K562 (cell line): ENCODE data around the gene TP63. TPM values are rescaled to one million over a fixed set of nuclear protein-coding genes. Genes with fewer than 3 reads are reported as not detected.

Experiments
- ATAC-seq: fragments of 200-7000 bp; cut with Tn5 transposase; 3 replicates; pipeline ENCODE4 v1.9.1; 2020; ENCODE audit warnings: moderate library complexity
- BruUV-seq: library from RNA; stranded (reverse); fragments of 400-500 nt; replicated peaks from 2 replicates; lab custom pipeline; 2021; lab: Mats Ljungman, UMichigan
- CTCF ChIA-PET: fragments of 300-600 bp; formaldehyde crosslinking; extraction: SDS; loops from one replicate; lab custom pipeline; 2021; ENCODE audit warnings: low intra/inter-chr PET ratio; lab: Yijun Ruan, JAX
- POLR2A ChIA-PET: fragments of 300-600, 350-650 bp; sonication (Branson Sonifier 250); formaldehyde crosslinking; extraction: SDS; loops from one replicate; lab custom pipeline; 2021; ENCODE audit warnings: antibody characterized with exemption, inconsistent platforms; lab: Yijun Ruan, JAX
- DNase-seq, 4 experiments: peaks; one replicate each; pipeline versions ENCODE4 v3.0.0 to v3.0.0-alpha.2; 2011 to 2018; ENCODE audit warnings: low spot score in 3 of 4, mixed read lengths in 3 of 4; ENCODE audit errors: extremely low read depth in 1 of 4
- FAIRE-seq: peaks from 2 replicates; lab custom pipeline; 2011; peaks lifted over from hg19 to GRCh38; lab: Jason Lieb, UNC
- H2AFZ ChIP-seq: 2 replicates; pipeline ENCODE4 v1.6.0; 2011; ENCODE audit warnings: low read depth, low read length, control low read depth, inconsistent platforms
- H3K27ac ChIP-seq: fragments of 200-600 bp; 3 replicates; pipeline ENCODE4 v1.8.0; 2011; ENCODE audit warnings: low read depth, mild to moderate bottlenecking, control low read depth, inconsistent platforms, low read length, moderate library complexity, mixed read lengths; ENCODE audit errors: extremely low read depth
- H3K27me3 ChIP-seq, 2 experiments: fragments of 300-600 bp in 1 of 2; 2 replicates in 1 of 2; 3 replicates in 1 of 2; pipeline versions ENCODE4 v1.6.0 to v1.8.0; 2011; ENCODE audit warnings: inconsistent platforms in 2 of 2, low read length in 2 of 2, mild to moderate bottlenecking in 1 of 2, mixed read lengths in 1 of 2, moderate library complexity in 1 of 2; ENCODE audit not compliant: control insufficient read depth in 2 of 2, insufficient read depth in 2 of 2
- H3K36me3 ChIP-seq: fragments of 300-600 bp; 3 replicates; pipeline ENCODE4 v1.8.0; 2011; ENCODE audit warnings: mild to moderate bottlenecking, low read length, inconsistent platforms; ENCODE audit not compliant: control insufficient read depth, insufficient read depth
- H3K4me1 ChIP-seq, 2 experiments: fragments of 200-600 bp in 1 of 2; replicated peaks in 1 of 2; 2 replicates in 1 of 2; 3 replicates in 1 of 2; pipeline versions ENCODE4 v1.5.1 to v1.8.0; 2011; ENCODE audit warnings: inconsistent platforms in 2 of 2, low read length in 2 of 2, mild to moderate bottlenecking in 1 of 2, mixed read lengths in 1 of 2, moderate library complexity in 1 of 2; ENCODE audit not compliant: control insufficient read depth in 2 of 2, insufficient read depth in 2 of 2
- H3K4me2 ChIP-seq: 2 replicates; pipeline ENCODE4 v1.6.1; 2011; ENCODE audit warnings: low read length, control low read depth, inconsistent platforms, mixed read lengths; ENCODE audit not compliant: insufficient read depth
- H3K4me3 ChIP-seq: fragments of 200-600 bp; sonication (generic), shearing (Covaris generic); 2 replicates; pipeline ENCODE4 v1.5.1; 2016; ENCODE audit warnings: control low read depth, inconsistent platforms
- H3K79me2 ChIP-seq: fragments of 200-600 bp; 3 replicates; pipeline ENCODE4 v1.8.0; 2011; ENCODE audit warnings: low read length, inconsistent platforms; ENCODE audit not compliant: control insufficient read depth, insufficient read depth
- H3K9ac ChIP-seq, 2 experiments: 2 replicates each; pipeline versions ENCODE4 v1.6.0 to v1.6.1; 2011; ENCODE audit warnings: low read depth in 2 of 2, low read length in 2 of 2, control low read depth in 1 of 2, inconsistent platforms in 1 of 2, mild to moderate bottlenecking in 1 of 2, mixed read lengths in 1 of 2; ENCODE audit not compliant: insufficient read depth in 1 of 2
- H3K9me1 ChIP-seq: one replicate; pipeline ENCODE4 v1.6.0; 2011; ENCODE audit warnings: inconsistent platforms, mild to moderate bottlenecking, low read length, moderate library complexity; ENCODE audit not compliant: control insufficient read depth, insufficient read depth
- H3K9me3 ChIP-seq: replicated peaks from 2 replicates; pipeline ENCODE4 v1.5.1; 2011; ENCODE audit warnings: low read depth, low read length, inconsistent platforms; ENCODE audit not compliant: control insufficient read depth, insufficient read depth
- H4K20me1 ChIP-seq: replicated peaks from 2 replicates; pipeline ENCODE4 v1.6.1; 2011; ENCODE audit warnings: low read length, inconsistent platforms, mixed read lengths; ENCODE audit not compliant: control insufficient read depth, insufficient read depth
- BACH1 ChIP-seq: fragments of 200-800 bp; sonication (Bioruptor generic); IDR thresholded peaks from 2 replicates; pipeline ENCODE4 v1.6.1; 2016; ENCODE audit warnings: missing genetic modification characterization, missing compliant biosample characterization
- CBX3 ChIP-seq, 2 experiments: IDR thresholded peaks; 1 replicate in 1 of 2; 2 replicates in 1 of 2; pipeline ENCODE4 v1.6.1; 2012; ENCODE audit warnings: inconsistent platforms in 2 of 2, low read length in 2 of 2, borderline replicate concordance in 1 of 2, control low read depth in 1 of 2
- SLC30A9 ChIP-seq: fragments of 250-450 bp; sonication (Bioruptor Pico); IDR thresholded peaks from 2 replicates; pipeline ENCODE4 v1.8.0; 2022; ENCODE audit warnings: mild to moderate bottlenecking, moderate library complexity
- STAG1 ChIP-seq: sonication (generic); formaldehyde crosslinking; IDR thresholded peaks from 2 replicates; pipeline ENCODE4 v1.5.0; 2020; ENCODE audit warnings: missing genetic modification reagents, borderline replicate concordance
- STAT6 ChIP-seq: sonication (generic); formaldehyde crosslinking; IDR thresholded peaks from 2 replicates; pipeline ENCODE4 v1.8.1; 2023; ENCODE audit warnings: mild to moderate bottlenecking, missing genetic modification reagents
- THAP12 ChIP-seq: fragments of 250-450 bp; sonication (Bioruptor Pico); IDR thresholded peaks from 2 replicates; pipeline ENCODE4 v1.9.0; 2021; ENCODE audit warnings: mild to moderate bottlenecking, inconsistent platforms
- WGBS: fragments of 100-300 bp; shearing (Covaris generic); methylation state at CpG from one replicate; pipeline ENCODE4 v1.1.6; 2016; ENCODE audit warnings: low coverage, mixed read lengths; ENCODE audit not compliant: insufficient coverage; ENCODE audit errors: missing lambda C conversion rate; 5-methylcytosine and 5-hydroxymethylcytosine counted together
- in situ Hi-C: fragments of 300-500 bp; cut with MboI; formaldehyde crosslinking; loops from 4 replicates; pipeline ENCODE4 v1.15.0; 2018; ENCODE audit warnings: inconsistent platforms, mixed read lengths
- intact Hi-C: fragments of 100-400 bp; cut with micrococcal nuclease; formaldehyde crosslinking; loops from 2 replicates; pipeline ENCODE4 v1.14.2; 2022
- polyA plus RNA-seq, 8 experiments: library from polyadenylated mRNA; depleted of rRNA in 4 of 8; stranded (reverse) in 5 of 8; unstranded in 3 of 8; fragments of >200 nt; fragmentation: Nextera tagmentation in 2 of 8; fragmentation: Illumina TruSeq in 1 of 8; extraction: Ambion mirVana in 2 of 8; extraction: Trizol in 1 of 8; gene quantifications; 2 replicates each; pipeline versions ENCODE4 v1.2.1 to v1.2.3, GENCODE V29; 2011 to 2014; ENCODE audit warnings: inconsistent platforms in 1 of 8, missing spikeins in 1 of 8
- total RNA-seq, 7 experiments: library from RNA; depleted of rRNA in 6 of 7; stranded (reverse); fragments of >200 nt in 6 of 7; fragmentation: Illumina TruSeq in 2 of 7; extraction: Trizol in 2 of 7; gene quantifications; 2 replicates each; pipeline versions ENCODE4 v1.2.1 to v1.2.3, GENCODE V29; 2011 to 2021; ENCODE audit warnings: low replicate concordance in 1 of 7
- TF ChIP-seq, protein P1 (sequence below): fragments of 450-650 bp; IDR thresholded peaks from 2 replicates; pipeline ENCODE4 v1.6.1; 2016; ENCODE audit warnings: antibody characterized with exemption
- TF ChIP-seq, protein P2 (sequence below): sonication (generic); formaldehyde crosslinking; IDR thresholded peaks from 2 replicates; pipeline ENCODE4 v1.8.0; 2022; ENCODE audit warnings: mild to moderate bottlenecking, missing genetic modification reagents

Gene TP63
- total and polyA plus RNA-seq, 9 of the 15 experiments (the other 6 are each of a cell fraction or from before 2014, with no cell fraction given): 0.32 to 1.4 (median 0.50) TPM

GRCh38 chr3:189803254-189803653 is 172.1 kb downstream of the TP63 start:
- FAIRE-seq: no peak
- no peaks in the 10 kb centered on the region for H3K79me2 ChIP-seq
- intact Hi-C loops: no loop called here
- TF ChIP-seq SLC30A9 (no peak), STAT6 (CRISPR knock-in tag) (no peak), STAG1 (CRISPR knock-in tag) (no peak), BACH1 (no peak), THAP12 (CRISPR knock-in tag) (no peak), CBX3 (IDR thresholded peaks at IDR 0.05; ENCODE audit: borderline replicate concordance in 1 of 2, low read length in 2 of 2) (no peak)
- TF ChIP-seq, protein P1, sequence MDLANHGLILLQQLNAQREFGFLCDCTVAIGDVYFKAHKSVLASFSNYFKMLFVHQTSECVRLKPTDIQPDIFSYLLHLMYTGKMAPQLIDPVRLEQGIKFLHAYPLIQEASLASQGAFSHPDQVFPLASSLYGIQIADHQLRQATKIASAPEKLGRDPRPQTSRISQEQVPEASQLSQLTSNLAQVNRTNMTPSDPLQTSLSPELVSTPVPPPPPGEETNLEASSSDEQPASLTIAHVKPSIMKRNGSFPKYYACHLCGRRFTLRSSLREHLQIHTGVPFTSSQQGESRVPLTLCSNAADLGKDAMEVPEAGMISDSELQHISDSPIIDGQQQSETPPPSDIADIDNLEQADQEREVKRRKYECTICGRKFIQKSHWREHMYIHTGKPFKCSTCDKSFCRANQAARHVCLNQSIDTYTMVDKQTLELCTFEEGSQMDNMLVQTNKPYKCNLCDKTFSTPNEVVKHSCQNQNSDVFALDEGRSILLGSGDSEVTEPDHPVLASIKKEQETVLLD: no peak
- TF ChIP-seq, protein P2, sequence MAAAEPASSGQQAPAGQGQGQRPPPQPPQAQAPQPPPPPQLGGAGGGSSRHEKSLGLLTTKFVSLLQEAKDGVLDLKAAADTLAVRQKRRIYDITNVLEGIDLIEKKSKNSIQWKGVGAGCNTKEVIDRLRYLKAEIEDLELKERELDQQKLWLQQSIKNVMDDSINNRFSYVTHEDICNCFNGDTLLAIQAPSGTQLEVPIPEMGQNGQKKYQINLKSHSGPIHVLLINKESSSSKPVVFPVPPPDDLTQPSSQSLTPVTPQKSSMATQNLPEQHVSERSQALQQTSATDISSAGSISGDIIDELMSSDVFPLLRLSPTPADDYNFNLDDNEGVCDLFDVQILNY (CRISPR knock-in tag): no peak
- TF ChIP-seq, all 486 proteins: peak for 0
- 0% methylated on average over 2 of the region's 2 CpGs for WGBS
- Histone ChIP-seq H3K9me1 (no peaks in the 10 kb centered on the region), H3K27ac (no peak overlapping the region), H3K4me2 (no peak overlapping the region), H3K27me3 (no peaks in the 10 kb centered on the region), H3K4me1 (no peaks in the 10 kb centered on the region), H3K9me3 (no peaks in the 10 kb centered on the region), H3K4me3 (no peak overlapping the region), H3K36me3 (no peaks in the 10 kb centered on the region), H2AFZ (no peak overlapping the region), H3K9ac (no peak overlapping the region), H4K20me1 (no peaks in the 10 kb centered on the region)
- ATAC-seq (no peak), DNase-seq (no peak)
- CTCF ChIA-PET: no interaction called here
- POLR2A ChIA-PET: no interaction called here
- no TSS peak for BruUV-seq
- in situ Hi-C loops: no loop called here
